Lower lobe of right lung (tissue), 1 donor: ENCODE measurements around the gene ANKRD34A. TPM values are rescaled to one million over a fixed set of nuclear protein-coding genes. Genes with fewer than 3 reads are reported as not detected.

ENCODE experiments used
- total RNA-seq: library from RNA; stranded (reverse); fragmentation: NEBNext Ultra II Directional; extraction: Animal tissue kit (Norgen Biotek cat#: 25700); gene quantifications from one replicate; pipeline ENCODE4 v1.2.1, GENCODE V29; 2021
- donor health status: DM: no; HTN: yes; CAD: no; lungs with severe emphysema.

ANKRD34A gene
- total RNA-seq, 1 donor from 2014 or later = 0.41 TPM

Other genes starting within 250 kb of the ANKRD34A start
- 1.1 TPM for gene CD160, start 245.1 kb downstream of the ANKRD34A start, total RNA-seq
- gene RNF115, start 140.5 kb downstream of the ANKRD34A start, total RNA-seq = 14.2 TPM
- gene POLR3C, start 140.4 kb downstream of the ANKRD34A start, total RNA-seq = 26.3 TPM
- gene NUDT17, start 118.9 kb downstream of the ANKRD34A start, total RNA-seq = 2.5 TPM
- gene PIAS3, start 105.5 kb downstream of the ANKRD34A start, total RNA-seq = 27.7 TPM
- gene ANKRD35, start 78.7 kb downstream of the ANKRD34A start, total RNA-seq = 1.5 TPM
- gene ITGA10, start 54.5 kb downstream of the ANKRD34A start, total RNA-seq = 7.7 TPM
- gene PEX11B, start 45.9 kb downstream of the ANKRD34A start, total RNA-seq = 28.6 TPM
- gene RBM8A, start 37.1 kb downstream of the ANKRD34A start, total RNA-seq = 109 TPM
- gene LIX1L, start 6.6 kb downstream of the ANKRD34A start, total RNA-seq = 30.9 TPM
- gene POLR3GL, start 115 bp upstream of the ANKRD34A start, total RNA-seq = 25.4 TPM
- gene TXNIP, start 32.0 kb upstream of the ANKRD34A start, total RNA-seq = 1,554 TPM
- not detected for gene HJV, start 57.2 kb upstream of the ANKRD34A start, total RNA-seq
- gene NBPF10, start 180.2 kb upstream of the ANKRD34A start, total RNA-seq = 3.2 TPM